NCI-H1417 (cell line): ENCODE results near the gene CADPS2.

Experiments
- DNase-seq, 3 experiments: peaks; one replicate each; lab custom pipeline; 2025; lab: John Stamatoyannopoulos, UW

CADPS2 gene

DNA sequence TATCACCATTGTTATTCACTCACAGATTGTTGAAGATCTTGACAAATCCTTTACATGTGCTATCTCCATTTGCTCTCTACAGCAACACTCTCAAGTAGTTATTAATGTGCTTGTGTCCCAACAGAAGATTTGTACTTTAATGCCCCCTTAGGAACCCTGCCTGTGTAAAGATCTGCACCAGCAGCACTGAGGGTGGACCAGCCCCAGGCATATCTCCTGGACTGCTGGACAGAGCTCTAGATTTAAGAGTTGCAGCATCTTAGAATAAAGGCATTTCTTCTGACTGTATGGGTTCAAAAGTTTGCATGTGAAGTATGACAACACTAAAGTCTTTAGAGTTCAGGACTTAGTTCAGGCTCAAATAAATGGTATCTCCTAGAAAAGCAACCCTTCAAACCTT is 282.0 kb downstream of the CADPS2 start:
- no peak for DNase-seq

DNA sequence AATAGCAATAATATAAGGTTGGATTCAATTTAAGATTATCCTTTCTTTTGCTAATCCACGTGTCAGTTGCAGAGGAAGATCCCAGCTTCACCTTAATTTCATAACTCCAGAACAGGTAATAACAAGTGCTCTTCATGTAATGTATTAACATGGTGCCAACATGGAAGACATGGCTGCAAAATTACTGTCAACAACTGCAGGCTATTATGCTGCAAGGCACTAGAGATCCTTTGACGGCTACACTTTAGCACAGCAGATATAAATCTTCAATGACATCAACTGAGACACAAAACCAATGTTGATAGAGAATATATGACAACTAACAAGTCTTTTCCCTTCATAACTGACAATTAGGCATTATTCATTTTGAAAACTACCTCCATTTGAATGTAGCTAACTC is 283.5 kb downstream of the CADPS2 start:
- DNase-seq: peak in 2 of 3 experiments; percentile 19 to 79

DNA sequence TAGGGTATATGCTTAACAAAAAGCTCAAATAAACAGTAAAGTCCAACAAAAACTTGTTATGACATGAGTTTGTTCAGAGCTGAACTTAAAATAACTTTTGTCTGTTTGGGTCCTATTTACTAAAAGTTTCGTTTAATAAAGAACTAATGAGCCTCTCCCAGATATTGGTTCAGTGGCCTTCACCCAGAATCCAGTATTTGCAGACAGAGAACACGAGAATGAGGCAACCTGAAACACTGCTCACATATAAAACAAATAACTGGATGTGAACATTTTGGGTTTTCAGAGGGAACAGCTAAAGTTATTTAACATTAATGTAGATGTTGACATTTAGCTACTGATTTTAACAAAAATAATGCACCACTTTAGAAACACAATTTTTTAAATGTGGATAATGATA is 285.6 kb downstream of the CADPS2 start:
- no peak for DNase-seq

DNA sequence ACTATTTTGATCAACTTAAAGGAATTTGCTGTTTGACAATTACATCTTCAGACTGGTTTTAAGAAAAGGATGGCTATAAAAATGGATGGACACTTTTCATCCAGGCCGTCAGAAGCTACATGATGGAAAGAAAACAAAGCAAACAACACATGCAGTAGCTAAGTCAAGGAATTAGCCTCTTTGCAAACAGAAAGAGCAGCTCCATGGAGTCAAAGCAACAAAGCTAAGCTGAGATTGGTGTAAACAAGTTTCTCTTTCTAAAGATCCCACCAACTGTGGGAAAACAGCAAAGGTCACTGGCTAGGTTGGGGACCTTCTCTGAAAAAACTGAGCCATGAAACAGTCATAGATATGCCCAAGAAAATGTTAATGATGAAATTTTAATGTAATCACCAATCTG is 286.2 kb downstream of the CADPS2 start:
- DNase-seq: no peak

DNA sequence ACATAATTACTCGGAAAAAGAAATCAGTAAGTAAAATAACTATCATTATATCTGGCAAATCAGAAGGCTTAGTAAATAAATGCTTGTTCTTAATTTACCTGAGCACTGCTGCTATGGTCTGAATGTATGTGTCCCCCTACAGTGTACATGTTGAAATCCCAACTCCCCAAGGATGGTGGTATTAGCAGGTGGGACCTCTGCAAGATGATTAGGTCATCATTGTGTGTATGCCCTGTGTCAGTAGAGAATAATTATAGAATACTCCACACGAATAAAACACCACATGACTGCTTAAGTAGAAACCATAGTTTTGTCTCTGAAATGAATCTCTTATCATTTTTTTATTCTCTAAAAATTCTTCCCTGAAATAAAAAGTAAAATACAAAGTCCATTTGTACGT is 289.0 kb downstream of the CADPS2 start:
- peak in 1 of 3 experiments; percentile 58 for DNase-seq

DNA sequence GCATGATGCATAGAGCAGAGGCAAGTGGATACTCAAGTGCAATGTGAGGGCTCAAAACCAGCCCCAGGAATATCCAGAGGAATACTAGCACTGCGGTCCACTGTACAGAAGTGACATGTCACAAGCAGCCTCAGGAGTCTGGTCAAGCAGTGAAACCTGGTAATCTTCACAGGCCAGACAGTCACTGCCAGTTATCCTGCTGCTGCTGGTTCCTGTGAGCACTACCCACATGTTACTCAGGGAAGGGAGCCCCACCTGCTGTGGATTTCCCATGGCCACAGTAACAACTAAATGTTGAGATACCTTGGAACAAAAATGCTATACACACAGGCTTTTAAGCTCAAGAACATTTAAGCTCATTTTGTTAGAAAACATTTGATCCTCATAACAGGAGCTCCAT is 290.4 kb downstream of the CADPS2 start:
- peak in 1 of 3 experiments; percentile 36 for DNase-seq

DNA sequence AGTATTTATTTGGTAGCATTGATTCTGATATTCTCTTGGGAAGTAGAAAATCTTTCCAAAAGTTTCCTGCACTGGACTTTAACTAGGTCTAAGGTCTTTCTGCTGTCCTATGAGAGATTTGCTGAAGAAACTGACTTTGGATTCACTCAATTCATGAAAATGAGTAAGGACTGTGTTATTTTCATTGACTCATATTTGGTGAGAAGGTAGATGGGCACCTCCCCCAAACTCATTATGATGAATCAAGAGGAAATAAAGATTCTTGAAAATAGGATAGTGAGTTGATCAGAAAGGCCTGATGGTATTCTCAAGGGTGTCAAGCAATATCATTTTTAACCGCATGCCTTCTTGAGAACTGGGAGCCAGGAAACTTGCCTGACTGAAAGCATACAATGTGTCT is 297.6 kb downstream of the CADPS2 start:
- no peak for DNase-seq

DNA sequence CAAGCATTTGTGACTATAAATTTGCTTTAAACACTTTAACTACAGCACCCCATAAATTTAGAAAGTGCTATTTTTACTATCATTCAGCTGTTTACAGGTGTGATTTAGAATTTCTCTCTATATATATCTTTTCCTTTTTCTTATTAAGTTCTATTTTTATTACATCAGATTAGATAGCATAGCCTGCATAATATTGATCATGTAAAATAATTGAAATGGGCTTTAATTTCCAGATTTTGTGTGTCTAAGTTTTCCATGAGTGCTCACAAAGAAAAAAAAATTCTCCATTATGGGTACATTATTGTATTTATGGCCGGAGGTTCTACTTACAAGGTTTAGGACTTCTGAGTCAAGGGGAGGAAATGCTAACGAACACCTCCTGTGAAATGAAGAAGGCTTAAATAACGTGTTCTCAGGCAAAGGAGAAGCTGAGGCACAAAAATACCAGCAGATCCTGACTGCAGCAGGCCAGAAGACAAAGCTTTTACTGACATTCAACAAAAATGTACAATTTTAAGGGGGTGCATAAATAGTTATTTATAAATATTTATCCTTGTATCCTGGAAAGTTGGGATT is 301.5 kb downstream of the CADPS2 start:
- peak in 2 of 3 experiments; percentile 13 to 79 for DNase-seq

DNA sequence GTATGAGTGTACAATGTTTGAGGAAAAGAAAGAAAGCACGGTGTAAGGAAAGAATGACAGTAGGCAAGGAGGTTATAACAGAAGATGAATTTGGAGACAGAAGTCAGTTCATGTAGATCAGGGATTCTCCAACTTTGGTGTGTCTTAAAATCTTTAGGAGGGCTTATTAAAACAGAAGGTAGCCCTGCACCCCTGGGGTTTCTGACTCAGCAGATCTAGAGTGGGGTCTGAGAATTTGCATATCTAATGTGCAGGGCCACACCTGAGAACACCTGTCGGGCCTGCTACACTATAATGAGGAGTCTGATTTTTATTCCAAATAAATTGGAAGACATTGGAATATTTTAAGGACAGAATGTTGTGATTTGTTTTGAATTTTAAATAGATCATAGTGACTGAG is 307.9 kb downstream of the CADPS2 start:
- no peak for DNase-seq

DNA sequence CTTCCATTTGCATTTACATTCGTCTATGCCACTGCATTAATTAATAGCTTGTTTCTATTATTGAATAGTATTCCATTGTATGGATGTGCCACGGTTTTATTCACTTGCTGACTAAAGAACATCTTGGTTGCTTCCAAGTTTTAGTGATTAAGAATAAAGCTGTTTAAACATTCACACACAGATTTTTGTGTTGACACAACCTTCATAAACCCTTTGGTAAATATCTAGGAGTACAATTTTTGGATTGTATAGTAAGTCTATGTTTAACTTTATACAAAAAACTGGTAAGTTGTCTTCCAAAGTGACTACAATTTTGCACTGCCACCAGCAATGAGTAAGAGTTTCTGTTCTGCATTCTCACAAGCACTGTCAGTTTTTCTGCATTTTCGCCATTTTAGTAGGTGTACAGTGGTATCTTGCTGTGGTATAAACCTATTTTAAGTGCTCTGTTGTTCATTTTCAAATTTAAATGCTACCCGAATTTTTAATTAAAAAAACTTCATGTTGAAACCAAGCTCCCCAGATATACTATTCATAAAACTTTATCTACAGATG is 308.7 kb downstream of the CADPS2 start:
- DNase-seq: no peak

DNA sequence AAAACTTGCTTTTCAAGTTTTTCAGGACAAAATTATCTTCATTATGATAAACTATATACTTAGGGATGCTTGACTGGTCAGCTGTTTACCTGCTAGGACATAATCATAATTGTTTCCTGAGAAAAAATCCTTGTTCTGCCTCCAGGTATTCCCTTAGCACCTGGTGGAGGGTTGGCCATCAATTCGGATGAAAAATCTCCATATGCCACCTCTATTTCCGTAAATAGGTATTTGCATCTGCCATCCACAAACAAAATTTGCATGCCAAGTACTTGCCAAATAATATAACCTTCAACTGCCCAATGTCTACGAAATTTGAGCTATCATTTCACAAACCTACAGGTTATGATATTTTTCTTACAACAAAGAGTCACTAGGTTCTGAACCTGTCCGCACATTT is 313.6 kb downstream of the CADPS2 start:
- DNase-seq: no peak

DNA sequence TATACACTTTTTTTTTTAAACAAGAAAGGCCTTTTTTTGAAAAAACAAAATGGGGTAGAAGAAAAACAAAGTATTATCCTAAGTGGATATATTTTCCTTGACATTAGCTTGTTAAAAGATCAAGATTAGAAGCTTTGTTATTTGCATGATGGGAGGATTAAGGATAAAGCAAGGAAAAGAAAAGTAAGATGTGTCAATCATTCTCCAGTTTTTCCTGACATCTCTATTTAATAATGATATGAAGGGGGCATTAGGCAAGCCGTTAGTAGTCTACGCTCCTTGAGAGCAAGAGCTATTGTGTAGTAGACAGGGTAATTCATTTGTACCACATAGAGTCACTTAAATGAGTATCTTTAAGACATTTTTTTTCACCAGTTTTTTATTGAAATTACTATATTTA is 324.9 kb downstream of the CADPS2 start:
- peak in 1 of 3 experiments; percentile 56 for DNase-seq

DNA sequence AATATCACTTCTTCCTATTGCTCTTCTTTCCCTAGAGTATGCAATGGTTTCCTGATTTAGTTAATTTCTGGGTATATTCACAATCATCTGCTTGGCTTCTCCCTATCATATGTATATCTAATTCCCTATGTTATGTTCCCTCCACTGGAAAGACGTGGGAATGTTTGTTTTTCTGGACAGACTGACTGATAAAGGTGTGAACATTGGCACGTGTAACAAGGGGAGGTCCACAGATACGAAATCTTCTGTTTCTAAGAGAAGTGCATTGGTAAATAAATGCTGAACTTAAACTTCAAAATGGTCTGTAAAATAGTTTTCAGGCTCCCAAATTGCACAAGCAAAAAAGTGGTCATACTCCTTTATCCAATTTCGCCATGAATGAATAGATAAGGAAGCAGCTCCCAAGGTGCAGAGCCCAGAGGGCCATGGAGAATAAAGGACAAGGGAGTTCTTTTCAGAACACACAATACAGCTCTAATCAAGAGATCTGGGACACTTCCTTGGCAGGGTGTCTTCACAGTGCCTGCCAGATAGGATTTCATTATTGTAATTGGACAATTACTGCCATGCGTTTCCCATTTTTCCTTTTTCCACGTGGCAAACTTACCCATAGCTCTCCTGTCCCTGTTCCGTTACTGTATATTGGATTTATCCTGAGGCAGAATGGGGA is 329.3 kb downstream of the CADPS2 start:
- DNase-seq: no peak

DNA sequence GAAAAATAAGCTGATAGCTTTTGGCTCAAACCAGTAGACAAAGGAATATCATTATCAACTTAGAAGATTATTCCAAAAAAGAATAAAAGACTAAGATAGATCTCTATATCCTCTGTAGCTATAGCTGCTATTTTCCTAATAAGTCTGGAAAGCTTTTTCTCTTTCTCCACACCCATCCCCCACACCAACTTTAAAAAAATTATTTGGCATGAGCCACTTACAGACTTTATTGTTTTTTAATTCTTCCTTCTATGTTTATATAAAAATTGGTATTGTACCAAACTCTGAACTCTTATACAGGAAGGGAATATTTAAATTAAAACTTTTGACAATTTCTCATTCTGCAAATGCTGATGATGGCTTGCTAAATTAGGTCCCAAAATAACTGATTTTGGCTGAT is 330.0 kb downstream of the CADPS2 start:
- DNase-seq: no peak

DNA sequence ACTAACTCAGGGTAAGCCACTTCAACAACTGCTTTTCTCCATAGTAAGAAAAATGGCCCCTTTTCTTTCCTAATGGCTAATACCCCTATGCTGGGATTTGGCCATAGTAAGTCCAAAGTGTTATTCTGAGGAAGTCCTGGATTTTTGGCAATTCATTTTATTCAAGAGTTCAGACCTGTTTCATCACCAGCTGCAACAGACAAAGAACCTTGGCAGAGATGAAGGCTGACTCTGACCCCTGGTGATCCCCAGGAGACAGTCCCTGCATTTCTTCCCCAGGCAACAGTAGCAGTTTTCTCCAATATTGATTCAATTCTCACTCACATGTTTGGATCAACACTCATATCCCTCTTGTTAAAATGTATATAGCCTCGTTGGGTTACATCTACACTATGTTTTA is 332.5 kb downstream of the CADPS2 start:
- no peak for DNase-seq

DNA sequence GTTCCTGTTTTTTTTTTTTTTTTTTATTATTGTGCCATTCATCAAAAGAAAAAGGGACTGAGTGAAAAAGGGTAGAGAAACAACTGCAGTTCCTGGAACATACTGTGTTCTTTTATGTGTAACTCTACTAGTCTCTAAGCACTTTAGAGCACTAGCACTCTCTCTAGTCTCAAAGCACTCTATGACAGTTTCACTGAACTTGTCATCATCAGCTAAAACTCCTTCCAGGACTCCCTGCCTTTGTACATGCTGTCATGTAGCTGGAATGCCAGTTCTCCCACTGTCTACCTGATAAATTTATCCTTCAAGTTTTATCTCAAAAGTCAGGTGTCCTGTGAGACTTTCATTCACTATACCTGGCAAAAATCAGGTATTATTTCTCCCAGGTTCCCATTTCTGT is 333.5 kb downstream of the CADPS2 start:
- DNase-seq: no peak

DNA sequence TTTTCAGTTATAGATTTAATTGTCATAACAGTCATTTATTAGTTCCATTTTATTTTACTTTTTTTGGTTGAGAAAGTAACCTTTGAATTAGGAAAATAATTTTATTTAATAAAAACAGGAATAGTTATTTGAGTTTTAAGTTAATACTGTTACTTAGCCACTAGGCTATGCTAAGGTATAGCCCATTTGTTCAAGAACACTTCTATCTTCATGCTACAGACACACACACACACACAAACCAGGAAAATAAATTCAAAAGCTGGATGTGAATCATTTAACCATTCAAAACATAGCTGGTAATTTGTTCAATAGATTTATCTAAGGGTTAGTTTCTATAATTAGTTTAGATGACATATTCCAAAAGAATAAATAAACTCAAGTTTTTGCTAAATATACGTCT is 335.7 kb downstream of the CADPS2 start:
- DNase-seq: peak in 1 of 3 experiments; percentile 57

DNA sequence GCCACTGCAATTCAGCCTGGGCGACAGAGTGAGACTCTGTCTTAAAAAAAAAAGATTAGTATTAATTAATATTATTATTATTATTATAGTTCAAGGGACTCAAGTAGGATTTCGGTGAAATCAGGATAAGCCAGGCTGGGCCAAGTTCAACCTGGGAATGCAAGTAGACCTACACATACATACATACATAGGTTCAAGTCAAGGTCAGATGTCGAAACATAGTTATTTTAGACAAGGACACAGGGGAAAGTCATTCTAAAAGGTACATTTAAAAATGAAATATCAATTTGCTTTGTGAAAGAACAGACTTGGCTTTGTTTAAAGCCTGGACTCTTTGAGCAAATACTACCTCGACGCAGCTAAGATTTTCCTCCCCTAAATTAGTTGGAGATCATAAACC is 336.7 kb downstream of the CADPS2 start:
- DNase-seq: no peak

DNA sequence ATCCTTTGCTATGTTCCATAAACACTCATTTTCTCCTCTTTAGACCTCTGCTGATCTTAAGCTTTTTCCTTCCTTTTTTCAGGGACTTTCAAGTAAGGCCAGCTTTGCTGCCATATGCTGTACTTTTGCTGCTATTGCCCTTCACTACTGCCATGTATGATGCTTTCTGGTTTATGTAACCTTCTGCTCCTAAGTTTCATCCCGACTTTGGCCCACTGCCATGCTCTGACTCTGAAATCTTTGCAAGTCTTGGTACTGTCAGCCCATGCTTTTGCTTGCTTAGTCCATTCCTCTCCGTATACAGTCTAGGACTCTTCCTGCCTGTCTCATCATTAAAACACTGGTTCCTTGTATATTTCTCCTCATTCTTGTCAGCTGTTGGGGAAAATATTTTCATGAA is 339.8 kb downstream of the CADPS2 start:
- DNase-seq: peak in 1 of 3 experiments; percentile 36

DNA sequence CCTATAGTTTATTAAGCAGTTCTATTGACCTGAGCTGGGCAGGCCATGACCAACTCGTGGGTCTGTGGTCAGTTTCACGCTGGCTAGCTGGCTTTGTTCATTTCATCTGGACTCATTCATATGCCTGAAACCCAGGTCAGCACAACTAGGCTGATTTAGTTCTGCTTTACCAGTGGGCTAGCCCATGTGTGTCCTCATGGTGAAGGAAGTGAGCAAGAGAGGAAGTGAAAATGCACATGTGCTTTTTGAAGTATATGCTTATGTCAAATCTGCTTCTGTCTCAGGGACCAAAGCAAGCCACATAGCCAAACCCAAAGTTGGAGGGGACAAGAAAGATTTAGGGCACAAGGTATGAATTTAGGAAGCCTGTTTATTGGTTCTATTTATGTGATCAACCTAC is 341.8 kb downstream of the CADPS2 start:
- no peak for DNase-seq

DNA sequence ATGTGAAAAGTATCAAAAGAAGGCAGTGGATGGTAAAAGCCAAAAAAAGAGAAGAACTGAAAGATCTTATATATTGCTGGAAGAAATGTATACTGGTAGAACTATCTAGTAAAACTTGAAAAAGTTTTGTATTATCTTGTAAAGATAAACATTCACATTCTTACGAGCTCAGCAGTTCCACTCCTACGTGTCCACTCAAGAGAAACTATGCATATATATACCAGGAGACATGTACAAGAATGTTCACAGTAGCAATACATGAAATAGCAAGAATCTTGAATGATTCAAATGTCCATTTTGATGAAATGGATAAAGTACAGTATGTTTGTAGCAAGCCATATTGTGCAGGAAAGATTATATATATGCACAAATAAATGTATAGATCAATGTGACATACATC is 342.4 kb downstream of the CADPS2 start:
- no peak for DNase-seq

DNA sequence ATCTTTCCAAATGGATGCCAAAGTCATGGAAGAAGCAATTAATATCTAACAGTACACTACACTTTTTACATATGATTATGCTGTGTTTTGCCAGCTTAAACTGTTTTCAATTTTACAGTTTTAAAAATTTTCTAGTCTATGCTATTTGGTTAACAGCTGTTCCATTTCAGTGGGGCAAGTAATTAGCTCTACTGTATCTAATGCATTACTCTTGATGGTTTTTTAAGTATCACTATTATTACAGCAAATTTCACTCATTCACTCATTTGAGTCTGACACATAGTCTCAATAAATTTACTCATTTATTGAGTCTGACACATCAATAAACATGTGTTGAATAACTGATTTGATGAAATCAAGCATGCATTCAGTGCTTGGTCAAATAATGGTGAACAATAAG is 343.1 kb downstream of the CADPS2 start:
- peak in 1 of 3 experiments; percentile 24 for DNase-seq

DNA sequence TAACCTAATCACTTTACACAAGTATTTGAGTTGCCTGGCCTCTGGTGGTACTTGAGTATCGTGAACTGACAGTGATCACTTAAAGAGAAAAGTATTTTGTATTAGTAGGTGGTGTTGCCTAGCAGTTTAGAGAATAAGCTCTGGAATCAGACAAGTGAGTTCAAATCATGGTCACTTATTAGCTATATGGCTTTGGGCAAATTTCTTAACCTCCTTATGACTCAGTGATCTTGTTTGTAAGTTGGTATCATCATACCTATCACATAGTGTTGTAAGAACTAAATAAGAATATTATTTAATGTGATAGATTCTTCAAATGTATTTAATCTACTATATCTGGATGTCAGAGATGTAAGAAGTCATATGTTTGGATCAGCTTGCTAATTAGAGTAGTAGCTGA is 351.2 kb downstream of the CADPS2 start:
- no peak for DNase-seq
